ENCODE measurements around the gene SPINT4. TPM values are rescaled to one million over a fixed set of nuclear protein-coding genes. Genes with fewer than 3 reads are reported as not detected.

SPINT4 gene
- total RNA-seq, 2 donors from 2014 or later = not detected

DNA sequence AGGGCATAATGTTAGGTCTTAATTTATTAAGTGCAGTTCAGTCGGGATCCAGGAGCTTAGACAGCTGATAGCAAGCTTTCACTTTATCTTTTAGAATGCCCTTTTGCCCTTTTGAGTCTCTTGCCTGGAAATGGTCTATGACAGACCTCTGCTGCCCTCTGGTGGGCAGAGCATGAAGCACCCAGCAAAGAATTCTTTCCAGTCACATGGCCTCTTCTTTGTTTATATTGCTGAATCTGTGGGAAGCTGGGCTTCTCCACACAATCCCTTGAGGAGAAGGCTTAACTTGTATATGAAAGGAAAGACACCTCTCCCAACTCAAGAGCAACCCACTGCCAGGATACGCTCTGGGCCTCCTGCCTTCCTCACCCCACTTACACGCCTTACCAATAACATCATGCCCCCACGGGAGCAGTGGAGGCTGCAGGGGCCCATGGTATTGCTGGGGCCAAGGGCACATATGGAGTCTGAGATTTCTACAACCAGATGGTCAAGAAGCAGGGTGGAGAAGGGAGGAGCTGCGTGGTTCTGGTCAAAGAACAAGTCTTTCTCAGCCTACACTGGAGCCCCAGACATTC is 49.1 kb downstream of the SPINT4 start:
- no peaks in the 10 kb centered on the region for H3K27me3 Mint-ChIP-seq (ENCODE audit: insufficient read depth)
- no peaks in the 10 kb centered on the region for H3K9me3 Mint-ChIP-seq
- 44 to 69% methylated on average over 2 to 5 of the region's 5 CpGs for WGBS, 2 experiments (ENCODE audit: insufficient coverage in 1 of 2, insufficient read length in 1 of 2)
- H3K27ac Mint-ChIP-seq = peak overlapping the region; percentile 6
- H3K4me1 Mint-ChIP-seq = peaks cover 20% of the 10 kb centered on the region
- Histone ChIP-seq H3K27me3 (ENCODE audit: control insufficient read depth, insufficient read depth, low read length, poor library complexity, severe bottlenecking) (no peaks in the 10 kb centered on the region), H3K9ac (ENCODE audit: extremely low read depth, low read length, poor library complexity, severe bottlenecking) (no peak overlapping the region), H3K4me1 (ENCODE audit: control insufficient read depth, insufficient read depth, low read length) (peaks cover 2% of the 10 kb centered on the region), H3K9me3 (ENCODE audit: control insufficient read depth, low read length) (no peaks in the 10 kb centered on the region), H3K27ac (ENCODE audit: low read depth, low read length) (peak overlapping the region; percentile 14), H3K4me3 (ENCODE audit: low read length) (no peak overlapping the region), H3K36me3 (ENCODE audit: control insufficient read depth, insufficient read depth, low read length) (no peaks in the 10 kb centered on the region)
- no peaks in the 10 kb centered on the region for H3K36me3 Mint-ChIP-seq (ENCODE audit: low read depth)
- no peak overlapping the region for H3K4me3 Mint-ChIP-seq
- peak; percentile 97 for DNase-seq
- TF ChIP-seq, protein P1, sequence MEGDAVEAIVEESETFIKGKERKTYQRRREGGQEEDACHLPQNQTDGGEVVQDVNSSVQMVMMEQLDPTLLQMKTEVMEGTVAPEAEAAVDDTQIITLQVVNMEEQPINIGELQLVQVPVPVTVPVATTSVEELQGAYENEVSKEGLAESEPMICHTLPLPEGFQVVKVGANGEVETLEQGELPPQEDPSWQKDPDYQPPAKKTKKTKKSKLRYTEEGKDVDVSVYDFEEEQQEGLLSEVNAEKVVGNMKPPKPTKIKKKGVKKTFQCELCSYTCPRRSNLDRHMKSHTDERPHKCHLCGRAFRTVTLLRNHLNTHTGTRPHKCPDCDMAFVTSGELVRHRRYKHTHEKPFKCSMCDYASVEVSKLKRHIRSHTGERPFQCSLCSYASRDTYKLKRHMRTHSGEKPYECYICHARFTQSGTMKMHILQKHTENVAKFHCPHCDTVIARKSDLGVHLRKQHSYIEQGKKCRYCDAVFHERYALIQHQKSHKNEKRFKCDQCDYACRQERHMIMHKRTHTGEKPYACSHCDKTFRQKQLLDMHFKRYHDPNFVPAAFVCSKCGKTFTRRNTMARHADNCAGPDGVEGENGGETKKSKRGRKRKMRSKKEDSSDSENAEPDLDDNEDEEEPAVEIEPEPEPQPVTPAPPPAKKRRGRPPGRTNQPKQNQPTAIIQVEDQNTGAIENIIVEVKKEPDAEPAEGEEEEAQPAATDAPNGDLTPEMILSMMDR (conservative IDR thresholded peaks at IDR 0.05) = peak; percentile 99

DNA sequence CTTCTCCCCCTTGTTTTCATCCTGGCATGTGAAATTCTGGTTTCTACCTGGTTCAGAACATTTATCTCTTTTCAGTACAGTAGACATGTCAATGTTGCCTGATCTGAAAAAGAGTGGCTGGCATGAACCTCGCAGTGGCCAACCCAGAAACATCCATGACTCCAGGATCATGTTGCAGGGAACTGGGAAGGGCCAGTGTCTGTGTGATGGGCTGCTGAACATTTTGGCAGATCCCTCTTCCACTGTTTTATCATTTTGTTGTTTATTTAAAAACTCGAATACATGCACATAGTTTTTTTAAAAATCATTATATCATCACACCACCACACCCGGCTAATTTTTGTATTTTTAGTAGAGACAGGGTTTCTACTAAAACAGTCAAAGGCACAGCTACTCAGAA is 50.5 kb downstream of the SPINT4 start:
- peaks cover 2% of the 10 kb centered on the region for H3K4me1 ChIP-seq (ENCODE audit: control insufficient read depth, insufficient read depth, low read length)
- Mint-ChIP-seq H3K27ac (no peak overlapping the region), H3K9me3 (no peaks in the 10 kb centered on the region)

DNA sequence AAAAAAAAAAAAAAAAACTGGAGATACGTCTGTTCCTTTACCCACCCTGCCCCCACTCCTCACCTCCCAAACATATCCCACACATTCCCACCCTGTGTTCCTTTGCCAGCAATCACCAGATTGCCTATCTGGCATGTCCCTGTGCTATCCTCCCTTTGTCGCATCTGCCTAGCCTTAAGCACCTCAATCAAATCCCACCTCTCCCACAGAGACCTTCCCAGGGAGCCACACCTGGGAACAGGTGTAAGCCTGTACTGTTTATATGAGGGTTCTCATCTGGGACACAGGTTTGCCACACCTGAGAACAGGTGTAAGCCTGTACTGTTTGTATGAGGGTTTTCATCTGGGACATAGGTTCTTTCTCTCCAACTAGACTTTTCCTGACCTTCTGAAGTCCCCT is 52.8 kb downstream of the SPINT4 start:
- Histone ChIP-seq H3K9ac (ENCODE audit: extremely low read depth, low read length, poor library complexity, severe bottlenecking) (no peak overlapping the region), H3K4me1 (ENCODE audit: control insufficient read depth, insufficient read depth, low read length) (peaks cover 10% of the 10 kb centered on the region), H3K36me3 (ENCODE audit: control insufficient read depth, insufficient read depth, low read length) (no peaks in the 10 kb centered on the region), H3K4me3 (ENCODE audit: low read length) (no peak overlapping the region), H3K27ac (ENCODE audit: low read depth, low read length) (no peak overlapping the region), H3K9me3 (ENCODE audit: control insufficient read depth, low read length) (no peaks in the 10 kb centered on the region), H3K27me3 (ENCODE audit: control insufficient read depth, insufficient read depth, low read length, poor library complexity, severe bottlenecking) (no peaks in the 10 kb centered on the region)
- no peak for DNase-seq
- H3K27ac Mint-ChIP-seq = peak overlapping the region; percentile 9
- H3K36me3 Mint-ChIP-seq (ENCODE audit: low read depth) = no peaks in the 10 kb centered on the region
- no peaks in the 10 kb centered on the region for H3K9me3 Mint-ChIP-seq
- no peak overlapping the region for H3K4me3 Mint-ChIP-seq
- WGBS, 2 experiments (ENCODE audit: insufficient coverage in 1 of 2, insufficient read length in 1 of 2) = 92% methylated on average over 2 of the region's 2 CpGs; no CpG with 5 or more reads in 1 of the 2 experiments
- TF ChIP-seq, protein P1 (conservative IDR thresholded peaks at IDR 0.05) = no peak
- H3K4me1 Mint-ChIP-seq = peaks cover 19% of the 10 kb centered on the region
- H3K27me3 Mint-ChIP-seq (ENCODE audit: insufficient read depth) = no peaks in the 10 kb centered on the region

More for the DNA sequence above, 50.5 kb downstream of the SPINT4 start:
- TF ChIP-seq, protein P1 (conservative IDR thresholded peaks at IDR 0.05) = no peak
- Mint-ChIP-seq H3K36me3 (ENCODE audit: low read depth) (no peaks in the 10 kb centered on the region), H3K4me3 (no peak overlapping the region), H3K4me1 (peaks cover 12% of the 10 kb centered on the region), H3K27me3 (ENCODE audit: insufficient read depth) (no peaks in the 10 kb centered on the region)
- no peak overlapping the region for H3K27ac ChIP-seq (ENCODE audit: low read depth, low read length)
- no peak overlapping the region for H3K4me3 ChIP-seq (ENCODE audit: low read length)
- 91 to 100% methylated on average over 1 to 3 of the region's 3 CpGs for WGBS, 2 experiments (ENCODE audit: insufficient coverage in 1 of 2, insufficient read length in 1 of 2)
- H3K9me3 ChIP-seq (ENCODE audit: control insufficient read depth, low read length) = no peaks in the 10 kb centered on the region
- DNase-seq = peak; percentile 18
- H3K27me3 ChIP-seq (ENCODE audit: control insufficient read depth, insufficient read depth, low read length, poor library complexity, severe bottlenecking) = no peaks in the 10 kb centered on the region
- H3K9ac ChIP-seq (ENCODE audit: extremely low read depth, low read length, poor library complexity, severe bottlenecking) = no peak overlapping the region
- no peaks in the 10 kb centered on the region for H3K36me3 ChIP-seq (ENCODE audit: control insufficient read depth, insufficient read depth, low read length)
